Neutrophil (primary cell): ENCODE data around the gene MMADHC.

Experiments used
- H3K27ac ChIP-seq: fragments of 200-600 bp; sonication (generic); 2 replicates; pipeline ENCODE4 v1.5.1; 2016; ENCODE audit warnings: mild to moderate bottlenecking, moderate library complexity
- H3K27me3 ChIP-seq: fragments of 200-600 bp; sonication (generic); 2 replicates; pipeline ENCODE4 v1.6.0; 2016; ENCODE audit warnings: mild to moderate bottlenecking
- H3K36me3 ChIP-seq: fragments of 200-600 bp; sonication (generic); 2 replicates; pipeline ENCODE4 v1.5.1; 2017
- H3K4me1 ChIP-seq, 2 experiments: fragments of 200-600 bp in 1 of 2; sonication (generic) in 1 of 2; 1 replicate in 1 of 2; 2 replicates in 1 of 2; pipeline versions ENCODE4 v1.5.1 to v1.6.1; 2013 to 2016; ENCODE audit warnings: low read depth in 1 of 2, low read length in 1 of 2, mild to moderate bottlenecking in 1 of 2, moderate library complexity in 1 of 2; ENCODE audit not compliant: control insufficient read depth in 1 of 2, insufficient read depth in 1 of 2
- H3K4me3 ChIP-seq, 2 experiments: fragments of 200-600 bp in 1 of 2; sonication (generic) in 1 of 2; 1 replicate in 1 of 2; 2 replicates in 1 of 2; pipeline ENCODE4 v1.5.1; 2013 to 2016; ENCODE audit warnings: low read depth in 1 of 2, low read length in 1 of 2, mild to moderate bottlenecking in 1 of 2, moderate library complexity in 1 of 2
- H3K9me3 ChIP-seq: fragments of 200-600 bp; sonication (generic); 2 replicates; pipeline ENCODE4 v1.5.1; 2016
- CTCF ChIP-seq: fragments of 200-600 bp; sonication (generic); IDR thresholded peaks from 2 replicates; pipeline ENCODE4 v1.5.1; 2016; ENCODE audit warnings: antibody characterized with exemption

Gene MMADHC

GRCh38 chr2:149594411-149594810 is 6.8 kb upstream of the MMADHC start:
- H3K4me3 ChIP-seq, result no peak overlapping the region
- H3K9me3 ChIP-seq, result no peaks in the 10 kb centered on the region
- no peaks in the 10 kb centered on the region for H3K4me1 ChIP-seq
- no peak overlapping the region for H3K27ac ChIP-seq
- TF ChIP-seq CTCF, result no peak
- H3K36me3 ChIP-seq, result no peaks in the 10 kb centered on the region
- H3K27me3 ChIP-seq, result peaks cover 49% of the 10 kb centered on the region

DNA sequence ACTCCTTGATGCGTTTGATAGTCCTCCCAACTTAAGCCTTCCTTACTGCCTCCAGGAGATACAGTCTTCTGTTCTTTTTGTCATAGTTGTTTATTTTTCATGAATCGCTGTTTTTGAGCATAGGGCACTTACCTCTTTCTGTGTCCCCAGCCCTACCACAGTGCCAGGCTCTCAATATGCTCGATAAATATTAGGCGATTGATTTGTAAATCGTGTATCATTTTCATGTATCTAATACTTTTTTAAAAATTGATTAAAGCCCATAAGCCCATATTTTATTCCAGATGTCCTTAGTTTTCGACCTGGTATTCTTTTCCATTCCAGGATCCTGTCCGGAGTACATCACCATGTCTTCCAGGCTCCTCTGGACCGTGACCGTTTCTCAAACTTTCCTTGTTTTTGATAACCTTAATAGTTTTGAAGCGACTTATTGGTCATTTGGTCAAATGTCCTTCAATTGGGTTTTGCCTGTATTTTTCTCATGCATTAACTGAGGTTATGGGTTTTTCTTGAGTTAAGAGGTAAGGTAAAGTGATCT is 444 bp upstream of the MMADHC start:
- peaks cover 24% of the 10 kb centered on the region for H3K27me3 ChIP-seq
- H3K27ac ChIP-seq, result peak overlapping the region; percentile 97
- peaks cover 34 to 43% of the 10 kb centered on the region in 2 experiments for H3K4me1 ChIP-seq
- TF ChIP-seq CTCF, result no peak
- peak overlapping the region; percentile 65 to 82 for H3K4me3 ChIP-seq
- peaks cover 13% of the 10 kb centered on the region for H3K36me3 ChIP-seq
- H3K9me3 ChIP-seq, result no peaks in the 10 kb centered on the region

DNA sequence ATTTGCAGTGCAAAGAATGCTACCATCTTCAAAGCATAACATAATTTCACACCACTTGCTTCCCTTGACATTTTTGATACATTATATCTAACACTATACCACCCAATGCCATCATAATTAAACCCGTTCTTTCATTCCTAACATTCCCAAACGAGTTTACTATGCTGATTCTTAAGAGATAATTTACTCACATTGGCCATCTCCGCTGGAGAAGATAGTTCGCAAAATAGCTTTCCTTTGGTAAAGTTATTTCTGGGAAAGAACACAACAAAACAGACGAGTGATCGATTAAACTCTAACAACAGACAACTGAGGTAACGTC is 716 bp downstream of the MMADHC start:
- peak overlapping the region; percentile 65 to 82 for H3K4me3 ChIP-seq
- TF ChIP-seq CTCF, result no peak
- H3K9me3 ChIP-seq, result no peaks in the 10 kb centered on the region
- peaks cover 24% of the 10 kb centered on the region for H3K27me3 ChIP-seq
- peaks cover 21% of the 10 kb centered on the region for H3K36me3 ChIP-seq
- peaks cover 37 to 45% of the 10 kb centered on the region in 2 experiments for H3K4me1 ChIP-seq
- peak overlapping the region; percentile 97 for H3K27ac ChIP-seq

DNA sequence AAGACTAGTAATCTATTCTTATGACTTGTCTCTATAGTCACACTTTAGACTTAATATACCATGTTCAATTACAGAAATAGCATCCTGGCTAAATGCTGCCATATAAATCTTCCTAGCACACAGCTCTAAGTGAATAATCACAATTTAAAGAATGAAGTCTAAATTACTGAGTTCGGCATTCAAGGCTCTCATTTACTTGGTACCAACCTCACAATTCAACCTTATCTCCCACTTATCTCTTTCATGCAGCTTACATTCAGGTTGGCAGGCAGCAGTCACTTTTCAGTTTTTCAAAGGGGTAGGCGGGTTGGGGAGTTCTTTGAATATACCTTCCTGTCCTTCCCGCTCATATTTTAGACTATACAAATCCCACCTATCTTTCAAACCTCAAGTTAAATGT is 1.5 kb downstream of the MMADHC start:
- peak overlapping the region; percentile 65 to 82 for H3K4me3 ChIP-seq
- no peaks in the 10 kb centered on the region for H3K9me3 ChIP-seq
- H3K27ac ChIP-seq, result peak overlapping the region; percentile 97
- no peak for TF ChIP-seq CTCF
- H3K36me3 ChIP-seq, result peaks cover 29% of the 10 kb centered on the region
- H3K4me1 ChIP-seq, result peaks cover 37 to 45% of the 10 kb centered on the region in 2 experiments
- peaks cover 24% of the 10 kb centered on the region for H3K27me3 ChIP-seq

GRCh38 chr2:149585166-149585885 is 2.2 kb downstream of the MMADHC start:
- TF ChIP-seq CTCF, result no peak
- H3K36me3 ChIP-seq, result peaks cover 37% of the 10 kb centered on the region
- H3K9me3 ChIP-seq, result no peaks in the 10 kb centered on the region
- H3K4me1 ChIP-seq, result peaks cover 37 to 45% of the 10 kb centered on the region in 2 experiments
- peak overlapping the region; percentile 97 for H3K27ac ChIP-seq
- H3K27me3 ChIP-seq, result peaks cover 18% of the 10 kb centered on the region
- H3K4me3 ChIP-seq, result peak overlapping the region; percentile 65 to 82
